Cardiac fibroblast (primary cell): Measurements from ENCODE around the gene CD177.

Source experiments
- DNase-seq, 2 donors: peaks; one replicate each; pipeline versions ENCODE4 v3.0.0 to v3.0.0-alpha.2; 2010; ENCODE audit warnings: low read depth in 2 of 2
- H3K4me3 ChIP-seq, 2 donors: replicated peaks in 1 of 2; 1 replicate in 1 of 2; 2 replicates in 1 of 2; pipeline ENCODE4 v1.5.1; 2011; ENCODE audit warnings: low read depth in 2 of 2, low read length in 2 of 2, mild to moderate bottlenecking in 2 of 2, moderate library complexity in 1 of 2
- TF ChIP-seq, protein P1 (sequence below): IDR thresholded peaks from one replicate; pipeline ENCODE4 v1.5.1; 2011; ENCODE audit warnings: low read depth, mild to moderate bottlenecking, low read length, inconsistent platforms

The CD177 gene

DNA sequence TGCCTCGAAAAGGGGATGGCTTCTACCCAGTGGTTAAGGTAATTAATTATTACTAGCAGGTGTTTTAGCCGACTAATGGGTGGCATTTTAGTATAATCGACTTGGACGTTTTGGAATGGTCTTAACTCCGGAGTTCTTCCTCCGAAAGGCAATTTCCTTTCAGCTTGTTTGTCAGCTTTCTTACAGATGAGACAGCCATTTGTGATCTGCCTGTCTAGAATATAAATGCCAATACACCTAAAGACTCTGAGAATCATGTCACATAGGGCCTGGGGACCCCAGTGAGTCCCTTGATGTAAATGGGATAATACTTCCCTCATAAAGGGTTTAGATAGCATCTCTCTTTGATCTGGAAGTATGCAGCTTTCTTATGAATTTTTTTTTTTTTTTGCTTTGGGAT lies 42.2 kb upstream of the CD177 start:
- H3K4me3 ChIP-seq: no peak overlapping the region
- no peak for DNase-seq
- TF ChIP-seq, protein P1, sequence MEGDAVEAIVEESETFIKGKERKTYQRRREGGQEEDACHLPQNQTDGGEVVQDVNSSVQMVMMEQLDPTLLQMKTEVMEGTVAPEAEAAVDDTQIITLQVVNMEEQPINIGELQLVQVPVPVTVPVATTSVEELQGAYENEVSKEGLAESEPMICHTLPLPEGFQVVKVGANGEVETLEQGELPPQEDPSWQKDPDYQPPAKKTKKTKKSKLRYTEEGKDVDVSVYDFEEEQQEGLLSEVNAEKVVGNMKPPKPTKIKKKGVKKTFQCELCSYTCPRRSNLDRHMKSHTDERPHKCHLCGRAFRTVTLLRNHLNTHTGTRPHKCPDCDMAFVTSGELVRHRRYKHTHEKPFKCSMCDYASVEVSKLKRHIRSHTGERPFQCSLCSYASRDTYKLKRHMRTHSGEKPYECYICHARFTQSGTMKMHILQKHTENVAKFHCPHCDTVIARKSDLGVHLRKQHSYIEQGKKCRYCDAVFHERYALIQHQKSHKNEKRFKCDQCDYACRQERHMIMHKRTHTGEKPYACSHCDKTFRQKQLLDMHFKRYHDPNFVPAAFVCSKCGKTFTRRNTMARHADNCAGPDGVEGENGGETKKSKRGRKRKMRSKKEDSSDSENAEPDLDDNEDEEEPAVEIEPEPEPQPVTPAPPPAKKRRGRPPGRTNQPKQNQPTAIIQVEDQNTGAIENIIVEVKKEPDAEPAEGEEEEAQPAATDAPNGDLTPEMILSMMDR: no peak

DNA sequence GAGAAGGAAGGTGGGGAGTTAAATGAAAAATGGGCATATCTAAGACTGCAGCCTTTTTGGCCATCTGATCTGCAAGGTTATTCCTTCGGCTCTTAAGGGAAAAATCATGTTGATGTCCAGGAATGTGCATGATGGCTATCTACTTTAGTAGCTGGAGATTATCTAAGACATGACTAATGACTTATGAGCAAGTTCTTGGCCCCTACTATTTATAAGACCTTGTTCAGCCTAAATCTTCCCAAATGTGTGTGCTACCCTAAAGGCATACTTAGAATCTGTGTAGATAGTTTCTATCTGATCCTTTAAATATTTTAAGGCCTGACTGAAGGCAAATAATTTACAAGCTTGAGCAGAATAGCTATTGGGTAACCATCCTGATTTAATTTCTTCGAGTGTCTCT lies 41.8 kb upstream of the CD177 start:
- TF ChIP-seq, protein P1: no peak
- DNase-seq: no peak
- H3K4me3 ChIP-seq: no peak overlapping the region

DNA sequence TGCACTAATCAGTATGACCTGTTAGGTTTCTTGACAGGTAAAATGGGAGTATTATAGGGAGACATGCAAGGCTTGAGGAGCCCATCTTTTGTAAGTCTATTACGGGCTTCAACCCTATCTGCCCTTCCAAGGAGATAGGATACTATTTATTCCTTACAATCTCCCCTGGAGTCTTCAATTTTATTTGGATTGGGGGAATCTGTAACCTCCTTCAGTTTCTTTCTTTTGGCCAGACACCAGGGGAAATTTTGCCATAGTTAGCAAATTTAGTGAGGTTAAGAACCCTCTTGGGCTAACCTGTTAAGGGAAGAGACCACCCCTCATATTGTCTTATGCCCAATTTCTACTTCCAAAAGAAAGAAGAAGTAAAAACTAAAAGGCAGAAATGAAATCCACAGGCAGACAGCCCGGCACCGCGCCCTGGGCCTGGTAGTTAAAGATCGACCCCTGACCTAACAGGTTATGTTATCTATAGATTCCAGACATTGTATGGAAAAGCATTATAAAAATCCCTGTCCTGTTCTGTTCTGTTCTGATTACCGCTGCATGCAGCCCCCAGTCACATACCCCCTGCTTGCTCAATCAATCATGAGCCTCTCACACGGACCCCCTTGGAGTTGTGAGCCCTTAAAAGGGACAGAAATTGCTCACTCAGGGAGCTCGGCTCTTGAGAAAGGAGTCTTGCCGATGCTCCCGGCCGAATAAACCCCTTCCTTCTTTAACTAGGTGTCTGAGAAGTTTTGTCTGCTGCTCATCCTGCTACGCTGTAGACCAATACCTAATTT lies 39.6 kb upstream of the CD177 start:
- no peak for DNase-seq
- TF ChIP-seq, protein P1: no peak
- H3K4me3 ChIP-seq: no peak overlapping the region

DNA sequence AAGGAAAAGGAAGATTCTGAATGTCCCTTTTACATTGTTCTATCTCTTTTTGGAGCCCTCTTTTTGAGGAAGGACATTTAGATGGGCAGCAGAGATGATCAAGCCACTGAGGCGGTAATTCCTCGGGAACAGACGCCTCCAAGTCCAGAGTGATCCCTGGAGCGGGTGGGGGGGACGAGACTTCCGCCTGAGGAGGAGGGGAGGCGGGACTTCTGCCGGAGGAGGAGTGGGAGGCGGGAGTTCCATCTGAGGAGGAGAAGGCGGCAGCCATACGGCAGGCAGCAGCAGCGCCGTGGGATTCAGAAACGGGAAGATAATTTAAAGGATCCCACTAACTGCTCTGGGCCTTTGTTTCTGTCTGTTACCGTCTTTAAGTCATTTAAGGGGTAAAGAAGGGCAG lies 37.6 kb upstream of the CD177 start:
- TF ChIP-seq, protein P1: no peak
- no peak for DNase-seq
- no peak overlapping the region for H3K4me3 ChIP-seq

DNA sequence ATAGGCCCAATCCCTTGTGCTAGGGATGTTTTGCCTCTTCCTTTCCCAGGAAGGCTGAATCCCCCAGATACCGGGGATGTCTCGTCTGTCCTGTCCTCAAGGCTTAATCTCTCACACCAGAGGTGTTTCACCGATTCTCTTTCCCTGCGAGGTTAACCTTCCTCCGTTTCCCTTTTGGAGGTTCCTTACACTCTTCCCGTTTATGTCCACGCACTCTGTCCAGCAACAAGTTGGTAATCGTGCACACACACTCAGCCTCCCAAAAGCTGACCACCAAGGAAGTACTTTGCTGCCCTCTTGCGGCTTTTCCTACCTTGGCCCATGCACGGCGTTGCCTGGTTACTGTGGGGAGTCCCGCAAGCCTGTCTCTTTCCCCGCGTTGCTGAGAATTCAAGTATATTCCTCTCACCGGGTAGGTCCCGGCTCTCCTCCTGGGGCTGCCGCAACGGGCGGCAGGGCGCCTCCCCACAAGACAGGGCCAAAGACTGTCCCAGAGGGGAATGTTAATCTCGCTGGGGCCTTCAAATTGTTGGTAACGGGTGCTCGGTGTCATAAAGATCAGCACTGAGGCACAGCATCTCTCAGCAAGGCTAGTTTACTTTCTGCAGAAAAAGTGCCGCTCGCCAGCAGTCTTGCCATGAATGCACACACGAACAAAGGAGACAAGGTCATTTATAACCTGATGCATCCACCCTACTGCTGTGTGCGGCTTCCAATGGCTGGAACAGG lies 36.7 kb upstream of the CD177 start:
- TF ChIP-seq, protein P1: peak; percentile 55
- no peak overlapping the region for H3K4me3 ChIP-seq
- peak in 1 of 2 donors; percentile 68 for DNase-seq

DNA sequence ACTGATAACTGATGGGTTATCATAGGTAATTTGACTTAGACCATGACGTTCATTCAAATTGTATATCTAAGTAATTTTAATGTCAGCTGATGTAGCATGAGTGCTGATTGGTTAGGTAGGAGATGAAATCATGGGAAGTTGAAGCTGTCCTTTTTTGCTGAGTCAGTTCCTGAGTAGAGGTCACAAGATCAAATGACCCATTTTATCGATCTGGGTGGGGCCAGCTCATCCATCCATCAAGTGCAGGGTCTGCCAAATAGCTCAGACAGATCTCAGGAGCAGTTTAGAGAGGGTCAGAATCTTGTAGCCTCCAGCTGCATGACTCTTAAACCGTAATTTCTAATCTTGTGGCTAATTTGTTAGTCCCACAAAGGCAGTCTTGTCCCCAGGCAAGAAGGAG lies 35.3 kb upstream of the CD177 start:
- DNase-seq: no peak
- TF ChIP-seq, protein P1: no peak
- H3K4me3 ChIP-seq: no peak overlapping the region
